Measurements from ENCODE around the gene CLEC16A.

The CLEC16A gene

DNA sequence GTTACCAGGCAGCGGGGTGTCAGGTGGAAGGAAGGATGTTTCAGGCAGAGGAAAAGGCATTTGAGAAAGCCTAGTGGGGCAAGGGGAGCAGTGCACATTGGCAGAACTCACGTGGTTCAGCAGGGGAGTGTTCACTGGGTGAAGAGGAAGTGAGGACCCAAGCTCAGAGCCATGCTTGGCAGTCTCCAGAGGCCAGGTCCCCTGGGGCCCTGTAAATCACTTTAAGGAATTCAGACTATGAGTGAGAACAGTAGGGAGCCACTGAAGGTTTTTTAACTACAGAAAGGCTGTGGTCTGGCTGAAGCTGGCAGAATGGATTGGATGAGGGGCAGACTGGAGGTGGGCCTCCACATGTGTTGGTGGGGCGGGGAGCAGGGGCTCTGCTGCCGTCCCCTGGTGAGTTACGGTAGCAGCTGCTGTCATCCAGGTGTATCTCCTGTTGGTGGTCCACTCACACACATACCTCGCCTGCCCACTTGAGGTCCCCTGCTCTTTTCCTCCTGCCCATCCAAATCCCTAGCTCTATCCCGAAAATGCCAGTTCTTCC, 5.1 kb downstream of the CLEC16A start:
- no peak overlapping the region for H3K4me3 ChIP-seq (ENCODE audit: low read depth, low read length)
- ChIA-PET CTCF (interaction anchor here (1.0 to 14.5 kb wide), 7 partner anchors 8 to 459 kb away, joined by 4 to 215 read pairs (median 12); partner anchors contain the start of gene SOCS1), POLR2A (interaction anchor here (0.6 kb wide), 1 partner anchor 306 kb away, joined by 3 read pairs; the partner anchor contains the start of gene SOCS1)
- DNase-seq (ENCODE audit: low read depth, low spot score), result no peak
- TF ChIP-seq, protein P1, sequence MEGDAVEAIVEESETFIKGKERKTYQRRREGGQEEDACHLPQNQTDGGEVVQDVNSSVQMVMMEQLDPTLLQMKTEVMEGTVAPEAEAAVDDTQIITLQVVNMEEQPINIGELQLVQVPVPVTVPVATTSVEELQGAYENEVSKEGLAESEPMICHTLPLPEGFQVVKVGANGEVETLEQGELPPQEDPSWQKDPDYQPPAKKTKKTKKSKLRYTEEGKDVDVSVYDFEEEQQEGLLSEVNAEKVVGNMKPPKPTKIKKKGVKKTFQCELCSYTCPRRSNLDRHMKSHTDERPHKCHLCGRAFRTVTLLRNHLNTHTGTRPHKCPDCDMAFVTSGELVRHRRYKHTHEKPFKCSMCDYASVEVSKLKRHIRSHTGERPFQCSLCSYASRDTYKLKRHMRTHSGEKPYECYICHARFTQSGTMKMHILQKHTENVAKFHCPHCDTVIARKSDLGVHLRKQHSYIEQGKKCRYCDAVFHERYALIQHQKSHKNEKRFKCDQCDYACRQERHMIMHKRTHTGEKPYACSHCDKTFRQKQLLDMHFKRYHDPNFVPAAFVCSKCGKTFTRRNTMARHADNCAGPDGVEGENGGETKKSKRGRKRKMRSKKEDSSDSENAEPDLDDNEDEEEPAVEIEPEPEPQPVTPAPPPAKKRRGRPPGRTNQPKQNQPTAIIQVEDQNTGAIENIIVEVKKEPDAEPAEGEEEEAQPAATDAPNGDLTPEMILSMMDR (IDR thresholded peaks at IDR 0.05; ENCODE audit: insufficient read depth, low read length, missing control alignments), result no peak

DNA sequence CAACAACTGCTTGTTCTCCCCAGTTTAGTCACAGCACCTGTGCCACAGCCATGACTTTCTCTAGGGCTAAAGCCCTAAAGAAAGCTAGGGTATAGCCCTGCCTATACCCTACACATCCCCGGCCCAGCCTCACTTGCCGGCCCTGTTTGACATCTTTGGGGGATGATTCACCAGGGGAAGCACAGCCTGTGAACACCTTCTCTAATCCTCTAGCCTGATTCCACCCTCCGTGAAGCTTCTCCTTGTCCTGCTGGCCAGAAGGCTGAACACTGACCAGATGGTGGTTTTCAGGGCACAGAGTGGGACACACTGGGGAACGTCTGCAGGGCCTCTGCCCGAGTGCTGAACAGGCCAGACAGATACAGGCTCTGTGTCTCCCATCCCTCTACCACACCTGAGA, 6.0 kb downstream of the CLEC16A start:
- DNase-seq (ENCODE audit: low read depth, low spot score), result no peak
- ChIA-PET CTCF (interaction anchor here (1.0 to 14.5 kb wide), 9 partner anchors 9 to 458 kb away, joined by 3 to 215 read pairs (median 7); partner anchors contain the start of gene SOCS1), POLR2A (no interaction called here)
- H3K4me3 ChIP-seq (ENCODE audit: low read depth, low read length), result no peak overlapping the region
- TF ChIP-seq, protein P1 (IDR thresholded peaks at IDR 0.05; ENCODE audit: insufficient read depth, low read length, missing control alignments), result no peak

DNA sequence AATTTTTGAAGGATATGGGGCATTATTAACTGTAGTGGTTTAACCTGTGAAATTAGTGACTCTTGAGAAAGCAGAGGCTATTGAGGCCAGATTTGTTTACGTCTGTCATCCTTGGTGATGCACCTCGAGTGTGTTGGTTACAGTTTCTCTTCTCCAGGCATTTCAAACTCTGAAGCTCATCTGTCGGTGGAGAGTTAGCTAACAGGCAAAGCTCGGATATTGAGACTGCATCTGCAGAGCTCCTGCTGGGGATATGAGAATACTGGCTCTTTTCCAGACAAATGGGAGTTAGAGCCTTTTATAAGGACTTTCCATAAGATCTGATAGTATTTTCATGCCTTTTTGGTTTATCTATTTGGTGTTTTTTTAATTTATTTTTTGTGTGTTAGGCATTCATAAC, 6.7 kb downstream of the CLEC16A start:
- DNase-seq (ENCODE audit: low read depth, low spot score), result no peak
- TF ChIP-seq, protein P1 (IDR thresholded peaks at IDR 0.05; ENCODE audit: insufficient read depth, low read length, missing control alignments), result no peak
- CTCF ChIA-PET, result interaction anchor here (1.0 to 14.5 kb wide), 8 partner anchors 15 to 458 kb away, joined by 3 to 215 read pairs (median 6); partner anchors contain the start of gene SOCS1

DNA sequence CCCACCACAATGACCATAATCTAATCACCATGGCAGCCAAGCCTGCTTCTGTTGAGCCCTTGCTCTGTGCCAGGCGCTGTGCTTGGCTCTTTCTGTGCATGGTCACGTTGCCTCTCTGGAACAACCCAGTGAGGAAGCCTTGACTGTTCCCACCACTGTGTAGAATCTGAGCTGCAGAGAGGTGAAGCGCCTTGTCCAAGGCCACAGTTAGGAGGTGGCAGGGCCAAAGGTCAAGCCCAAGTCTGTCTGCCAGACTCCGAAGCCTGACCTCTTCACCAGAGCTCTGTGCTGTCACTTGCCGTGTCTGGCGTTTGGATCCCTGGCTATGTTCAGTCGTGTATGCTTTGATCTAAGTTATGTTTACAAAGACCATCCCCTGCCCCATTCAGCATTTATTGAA, 10.5 kb downstream of the CLEC16A start:
- TF ChIP-seq, protein P1 (IDR thresholded peaks at IDR 0.05; ENCODE audit: insufficient read depth, low read length, missing control alignments), result no peak
- no peak overlapping the region for H3K4me3 ChIP-seq (ENCODE audit: low read depth, low read length)
- no peak for DNase-seq (ENCODE audit: low read depth, low spot score)
- ChIA-PET CTCF (interaction anchor here (0.6 to 14.5 kb wide), 25 partner anchors 10 to 759 kb away, joined by 3 to 215 read pairs (median 4); partner anchors contain the start of genes CLEC16A and SOCS1), POLR2A (no interaction called here)

More for the DNA sequence above, 6.7 kb downstream of the CLEC16A start:
- H3K4me3 ChIP-seq (ENCODE audit: low read depth, low read length), result no peak overlapping the region
- POLR2A ChIA-PET, result no interaction called here

DNA sequence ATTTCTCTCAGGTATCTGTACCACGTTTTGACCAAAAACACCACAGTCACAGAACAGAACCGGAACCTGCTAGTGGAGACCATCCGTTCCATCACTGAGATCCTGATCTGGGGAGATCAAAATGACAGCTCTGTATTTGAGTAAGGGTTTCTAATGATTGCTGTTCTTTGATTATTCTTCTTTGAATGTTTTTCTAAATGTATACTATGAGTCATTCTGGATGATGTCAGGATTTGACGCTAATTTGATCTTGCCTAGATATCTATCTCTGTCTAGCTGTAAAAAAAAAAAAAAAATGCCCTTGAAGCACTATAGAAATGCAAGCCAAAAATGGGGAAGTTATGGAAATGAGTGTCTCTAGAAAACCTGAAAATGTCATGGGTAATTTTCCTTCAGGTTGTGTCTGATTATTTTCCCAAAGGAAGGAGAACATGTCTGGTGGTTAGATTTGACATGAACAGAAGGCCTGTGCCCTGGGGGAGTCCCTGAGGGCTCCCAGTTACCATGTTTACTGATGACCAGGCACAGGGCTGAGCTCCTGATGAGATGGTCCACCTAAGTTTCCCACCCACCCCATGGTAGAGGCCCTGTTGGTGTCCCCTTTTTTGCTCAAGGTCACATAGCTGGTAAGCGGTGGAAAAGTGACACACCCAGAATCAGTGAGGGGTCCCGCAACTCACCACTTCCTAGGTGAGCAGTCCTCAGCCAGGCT, 13.6 kb downstream of the CLEC16A start:
- POLR2A ChIA-PET, result interaction anchor here (0.7 to 1.6 kb wide), 2 partner anchors 105 to 298 kb away, joined by 5 to 7 read pairs; partner anchors contain the start of gene SOCS1
- CTCF ChIA-PET, result interaction anchor here (1.1 to 20.1 kb wide), 5 partner anchors 9 to 449 kb away, joined by 3 to 492 read pairs (median 12); partner anchors contain the start of gene SOCS1
- no peak for DNase-seq (ENCODE audit: low read depth, low spot score)
- TF ChIP-seq, protein P1 (IDR thresholded peaks at IDR 0.05; ENCODE audit: insufficient read depth, low read length, missing control alignments), result no peak
- no peak overlapping the region for H3K4me3 ChIP-seq (ENCODE audit: low read depth, low read length)

DNA sequence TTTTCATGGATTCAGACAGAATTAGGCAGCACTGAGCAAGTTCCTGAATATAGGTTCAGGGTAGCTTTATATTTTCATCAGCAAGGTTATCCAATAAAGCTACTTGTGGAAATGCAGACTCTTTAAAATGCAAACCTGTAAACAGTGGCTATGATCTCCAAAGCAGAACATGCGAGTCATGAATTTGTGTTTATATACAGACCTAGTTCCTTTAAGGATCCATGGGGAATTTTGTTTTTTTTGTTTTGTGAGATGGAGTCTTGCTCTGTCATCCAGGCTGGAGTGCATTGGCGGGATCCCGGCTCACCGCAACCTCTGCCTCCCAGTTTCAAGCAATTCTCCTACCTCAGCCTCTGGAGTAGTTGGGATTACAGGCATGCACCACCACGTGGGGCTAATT, 14.8 kb downstream of the CLEC16A start:
- POLR2A ChIA-PET, result interaction anchor here (1.6 kb wide), 1 partner anchor 297 kb away, joined by 5 read pairs; the partner anchor contains the start of gene SOCS1
- DNase-seq (ENCODE audit: low read depth, low spot score), result no peak
- CTCF ChIA-PET, result interaction anchor here (1.2 to 20.1 kb wide), 8 partner anchors 8 to 756 kb away, joined by 3 to 492 read pairs (median 24); partner anchors contain the start of genes CLEC16A and SOCS1
- no peak overlapping the region for H3K4me3 ChIP-seq (ENCODE audit: low read depth, low read length)
- TF ChIP-seq, protein P1 (IDR thresholded peaks at IDR 0.05; ENCODE audit: insufficient read depth, low read length, missing control alignments), result no peak
